COR-L47 (cell line): Measurements from ENCODE around the gene CD82.

Experiments
- DNase-seq: peaks from one replicate; lab custom pipeline; 2025; lab: John Stamatoyannopoulos, UW

Gene CD82

GRCh38 chr11:44618561-44619425 lies 53.3 kb downstream of the CD82 start:
- DNase-seq, result no peak

DNA sequence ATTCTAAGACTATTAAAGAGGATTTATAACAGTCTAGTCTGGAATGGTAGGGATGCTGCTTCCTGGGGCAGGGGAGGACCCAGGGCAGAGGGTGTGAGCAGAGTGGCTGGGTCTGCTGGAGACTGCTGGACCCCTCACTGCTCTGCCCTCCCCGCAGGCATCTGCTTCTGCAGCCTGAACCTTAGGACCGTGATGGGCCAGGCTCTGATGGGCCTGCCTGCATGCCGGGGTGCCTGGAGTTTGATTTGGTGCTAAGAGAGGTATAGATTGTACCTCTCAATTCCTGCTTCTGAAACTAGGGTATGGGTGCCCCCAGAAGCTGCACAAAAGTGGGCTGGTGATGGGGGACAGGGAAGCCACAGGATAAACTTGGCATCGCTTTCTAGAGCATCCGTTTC lies 54.9 kb downstream of the CD82 start:
- no peak for DNase-seq

DNA sequence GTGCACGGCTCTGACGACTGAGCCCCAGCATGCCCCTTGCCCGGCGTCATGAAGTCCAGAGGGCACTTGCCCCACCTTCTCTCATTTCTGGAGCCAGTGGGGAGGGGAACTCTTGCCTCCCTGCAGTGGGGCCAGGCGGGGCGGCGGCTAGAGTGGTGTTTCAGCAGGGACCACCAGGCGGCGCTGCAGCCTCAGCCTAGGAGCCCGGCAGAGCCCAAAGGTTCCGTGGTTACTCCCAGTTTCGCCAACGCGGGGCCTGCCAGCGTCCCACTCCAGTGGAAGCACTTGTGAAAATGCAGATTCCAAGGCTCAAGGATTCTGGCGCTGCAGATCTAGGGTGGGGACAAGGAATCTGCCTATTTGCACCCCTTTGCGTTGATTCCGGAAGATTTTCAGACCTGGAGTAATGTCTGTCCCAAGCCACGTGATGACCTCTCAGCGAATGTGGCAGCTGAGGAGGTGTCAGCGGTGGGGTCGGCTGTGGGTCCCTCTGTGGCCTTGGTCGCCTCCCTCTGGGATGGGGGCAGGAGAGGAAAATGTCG lies 55.7 kb downstream of the CD82 start:
- DNase-seq, result peak; percentile 54

DNA sequence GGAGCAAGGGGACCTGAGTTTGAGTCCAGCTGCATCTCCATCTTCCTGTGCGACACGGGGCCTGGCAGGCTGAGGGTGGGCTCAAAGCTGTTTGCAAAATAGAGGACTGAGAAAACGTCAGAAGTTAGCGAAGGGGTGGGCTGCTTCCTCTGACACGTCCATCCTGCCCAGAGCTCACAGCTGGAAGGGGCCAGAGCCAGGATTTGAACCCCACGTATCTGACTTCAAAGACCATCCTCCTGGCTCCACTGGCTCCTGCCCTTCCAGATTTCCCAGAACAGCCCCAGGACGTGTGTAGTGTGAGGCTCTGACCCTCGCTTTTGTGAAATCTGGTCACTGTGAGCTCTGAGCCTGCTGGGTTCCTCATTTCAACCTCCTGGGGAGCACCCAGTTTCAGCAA lies 56.3 kb downstream of the CD82 start:
- DNase-seq, result no peak

- DNase-seq, result no peak
These were observed 56.8 kb downstream of the CD82 start for GRCh38 chr11:44622190-44622650.

DNA sequence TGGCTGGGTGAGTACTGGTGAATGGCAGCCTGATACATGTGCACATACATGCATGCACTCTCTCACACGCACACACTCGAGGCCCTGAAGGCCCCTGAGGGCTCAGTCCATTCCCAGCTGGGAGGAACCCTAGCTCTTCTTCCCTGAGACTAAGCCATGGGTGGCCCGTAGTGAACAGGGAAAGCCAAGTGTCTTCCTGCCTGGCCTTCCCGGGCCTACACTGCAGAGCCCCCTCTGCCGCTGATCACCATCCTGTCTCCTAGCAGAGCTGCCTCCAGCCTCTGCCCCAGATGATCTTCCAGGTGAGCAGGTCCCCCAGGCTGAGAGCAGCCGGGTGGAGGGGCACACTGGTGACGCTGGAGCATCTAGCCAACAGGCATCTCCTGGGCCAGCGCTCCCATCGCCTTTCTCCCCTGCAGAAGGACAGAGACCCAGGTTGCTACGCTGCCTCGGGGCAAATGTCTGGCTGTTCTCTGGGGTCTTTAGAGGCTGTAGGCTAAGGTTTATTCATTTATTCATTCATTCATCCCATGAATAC lies 57.3 kb downstream of the CD82 start:
- no peak for DNase-seq

- no peak for DNase-seq
These were observed 57.9 kb downstream of the CD82 start for GRCh38 chr11:44623341-44623730.

- DNase-seq, result peak; percentile 41
These were observed 58.4 kb downstream of the CD82 start for GRCh38 chr11:44623731-44624491.

GRCh38 chr11:44624761-44625221 lies 59.3 kb downstream of the CD82 start:
- no peak for DNase-seq

DNA sequence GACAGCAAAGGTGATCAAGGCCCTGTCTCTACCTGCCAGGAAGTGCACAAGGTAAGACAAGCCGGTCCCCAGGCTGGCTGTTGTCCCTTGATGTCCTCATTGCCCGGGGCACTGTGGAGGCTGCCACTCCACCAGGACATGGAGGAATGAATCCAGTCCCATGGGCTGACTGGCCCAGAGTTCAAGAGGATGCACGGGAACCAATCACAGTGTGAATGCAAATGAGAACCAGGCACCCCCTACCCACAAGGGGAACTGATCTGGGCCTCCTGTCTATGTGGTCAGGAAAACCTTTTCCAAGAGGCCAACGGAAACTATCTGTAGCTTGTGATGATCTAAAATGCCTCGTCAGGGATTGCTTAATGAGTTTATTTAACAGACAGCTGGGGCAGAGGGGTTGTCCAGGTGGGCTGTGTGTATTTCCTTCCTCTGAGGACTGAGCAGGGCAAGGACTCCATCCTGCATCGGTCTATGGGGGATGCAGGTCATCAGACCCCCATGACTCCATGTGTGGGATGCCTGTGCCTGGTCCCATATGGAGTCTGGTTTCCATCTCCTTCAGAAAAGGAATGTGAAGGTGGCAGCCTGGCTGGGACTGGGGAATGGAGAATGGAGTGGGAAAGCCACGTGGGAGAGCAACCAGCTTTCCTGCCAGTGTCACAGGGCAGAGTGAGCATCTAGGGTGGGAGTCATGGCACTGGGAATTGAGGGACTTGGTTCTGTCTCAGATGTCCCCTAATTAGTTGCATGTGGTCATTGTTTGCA lies 60.5 kb downstream of the CD82 start:
- no peak for DNase-seq

GRCh38 chr11:44626645-44627044 lies 61.2 kb downstream of the CD82 start:
- DNase-seq, result no peak

DNA sequence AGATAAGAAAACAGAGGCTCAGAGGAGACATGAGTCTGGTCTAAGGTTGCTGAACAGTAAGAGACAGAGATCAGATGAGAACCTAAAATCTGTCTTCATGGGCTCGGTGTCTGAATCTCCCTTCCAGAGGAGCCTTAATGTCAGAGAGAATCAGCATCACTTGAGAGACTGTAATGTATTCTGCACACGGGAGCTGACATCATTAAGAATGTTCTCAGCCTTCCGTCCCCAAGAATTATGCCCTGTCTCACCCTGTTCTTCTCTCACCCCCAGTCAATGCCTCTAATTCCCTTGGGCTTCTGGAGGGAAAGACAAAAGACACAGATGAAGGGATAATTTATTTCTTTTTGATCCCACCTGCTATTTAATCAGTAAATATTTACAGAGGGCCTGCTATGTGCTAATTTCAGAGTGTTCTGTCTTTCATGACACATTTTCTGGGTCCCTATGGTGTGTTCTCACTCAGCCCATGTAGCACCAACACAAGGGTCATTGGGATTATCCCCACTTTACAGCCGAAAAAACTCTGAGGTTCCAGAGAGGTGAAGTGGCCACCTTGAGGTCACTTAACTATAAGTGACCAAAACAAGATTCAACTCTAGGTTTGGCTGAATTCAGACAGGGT lies 61.8 kb downstream of the CD82 start:
- DNase-seq, result peak; percentile 73

GRCh38 chr11:44627911-44628729 lies 62.7 kb downstream of the CD82 start:
- peak; percentile 89 for DNase-seq

- no peak for DNase-seq
These were observed 63.6 kb downstream of the CD82 start for GRCh38 chr11:44628730-44629700.

DNA sequence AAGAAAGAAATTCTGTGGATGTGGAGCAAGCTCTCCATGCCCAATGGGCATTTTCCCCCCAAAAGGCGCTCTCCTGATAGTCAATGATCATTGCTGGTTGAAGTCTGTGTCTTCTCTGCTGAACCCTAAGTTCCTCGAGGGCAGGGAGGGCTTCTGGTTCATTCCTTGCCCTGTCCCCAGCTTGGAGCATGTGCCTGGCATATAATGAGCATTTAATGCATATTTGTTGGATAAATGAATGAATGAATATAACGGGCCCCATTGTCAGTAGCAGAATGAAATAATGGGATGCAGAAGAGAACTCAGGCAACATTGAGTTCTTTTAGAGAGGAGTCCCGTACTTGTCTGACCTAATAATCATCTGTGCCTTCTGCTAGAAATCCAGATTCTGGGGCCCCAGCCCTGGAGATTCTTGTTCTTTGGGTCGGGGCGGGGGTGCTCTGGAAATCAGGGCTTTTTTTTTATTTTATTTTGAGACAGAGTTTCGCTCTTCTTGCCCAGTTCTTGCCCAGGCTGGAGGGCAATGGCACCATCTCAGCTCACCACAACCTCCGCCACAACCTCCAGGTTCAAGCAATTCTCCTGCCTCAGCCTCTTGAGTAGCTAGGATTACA lies 64.4 kb downstream of the CD82 start:
- DNase-seq, result no peak

DNA sequence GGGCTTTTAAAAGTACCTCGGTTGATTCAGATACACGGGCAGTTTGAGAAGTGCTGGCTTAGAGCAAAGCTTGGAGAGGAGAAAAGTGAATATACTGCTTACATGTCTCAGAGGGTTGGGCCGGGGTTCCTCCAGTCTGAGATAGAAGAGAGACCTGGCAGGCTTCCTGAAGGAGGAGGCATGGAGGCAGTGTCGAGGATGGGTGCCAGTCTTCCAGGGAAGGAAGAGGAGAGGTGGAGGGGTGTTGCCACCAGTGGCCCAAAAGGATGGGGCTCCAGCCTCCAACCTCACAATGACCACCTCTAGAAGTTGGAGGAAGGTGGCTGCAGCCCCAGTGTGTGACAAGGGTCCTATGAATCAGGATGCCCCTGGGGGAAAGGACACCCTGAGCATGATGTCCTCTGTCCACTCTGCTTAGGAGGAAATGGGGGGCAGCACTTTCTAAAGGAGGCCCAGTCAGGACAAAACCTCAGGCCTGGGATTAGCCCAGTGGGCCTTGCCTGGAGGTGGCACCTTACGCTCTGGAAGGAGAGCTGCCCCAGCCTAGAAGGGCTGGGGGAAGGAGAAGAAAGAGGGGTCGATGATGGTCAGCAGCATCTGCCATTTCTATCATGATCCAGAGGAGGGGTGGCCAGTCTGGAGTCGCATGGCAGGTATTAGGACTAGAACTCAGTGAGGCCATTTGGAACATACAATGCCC lies 65.2 kb downstream of the CD82 start:
- no peak for DNase-seq

DNA sequence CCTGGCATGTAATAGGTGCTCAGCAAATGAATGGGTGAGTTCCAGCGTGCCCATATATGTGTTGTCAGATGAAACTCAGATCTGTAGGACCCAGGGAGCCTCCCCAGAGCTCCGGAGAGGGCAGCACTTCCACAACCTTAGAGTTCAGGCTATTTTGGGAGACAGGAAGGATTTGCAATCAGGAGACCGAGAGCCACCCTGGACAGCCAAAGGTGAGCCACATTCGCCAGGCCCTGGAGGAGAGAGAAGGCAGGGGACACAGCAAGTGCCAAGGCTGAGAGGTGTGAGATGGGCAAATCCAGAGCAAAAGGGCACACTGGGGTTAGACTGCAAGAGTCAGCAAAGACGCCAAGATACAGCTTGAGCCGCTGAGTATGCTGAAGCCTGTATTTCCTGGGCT lies 66.4 kb downstream of the CD82 start:
- DNase-seq, result no peak

GRCh38 chr11:44632466-44633123 lies 67.1 kb downstream of the CD82 start:
- no peak for DNase-seq
